ENCODE measurements around the gene VWA5B1. TPM values are rescaled to one million over a fixed set of nuclear protein-coding genes. Genes with fewer than 3 reads are reported as not detected.

Gene VWA5B1
- total RNA-seq, 2 donors from 2014 or later = 0.22 to 0.43 TPM

- Histone ChIP-seq H3K27me3 (no peaks in the 10 kb centered on the region), H3K27ac (no peak overlapping the region), H3K4me3 (no peak overlapping the region), H3K9me3 (no peaks in the 10 kb centered on the region), H3K4me1 (peaks cover 0 to 11% of the 10 kb centered on the region in 2 donors), H3K36me3 (no peaks in the 10 kb centered on the region)
- TF ChIP-seq, protein P1, sequence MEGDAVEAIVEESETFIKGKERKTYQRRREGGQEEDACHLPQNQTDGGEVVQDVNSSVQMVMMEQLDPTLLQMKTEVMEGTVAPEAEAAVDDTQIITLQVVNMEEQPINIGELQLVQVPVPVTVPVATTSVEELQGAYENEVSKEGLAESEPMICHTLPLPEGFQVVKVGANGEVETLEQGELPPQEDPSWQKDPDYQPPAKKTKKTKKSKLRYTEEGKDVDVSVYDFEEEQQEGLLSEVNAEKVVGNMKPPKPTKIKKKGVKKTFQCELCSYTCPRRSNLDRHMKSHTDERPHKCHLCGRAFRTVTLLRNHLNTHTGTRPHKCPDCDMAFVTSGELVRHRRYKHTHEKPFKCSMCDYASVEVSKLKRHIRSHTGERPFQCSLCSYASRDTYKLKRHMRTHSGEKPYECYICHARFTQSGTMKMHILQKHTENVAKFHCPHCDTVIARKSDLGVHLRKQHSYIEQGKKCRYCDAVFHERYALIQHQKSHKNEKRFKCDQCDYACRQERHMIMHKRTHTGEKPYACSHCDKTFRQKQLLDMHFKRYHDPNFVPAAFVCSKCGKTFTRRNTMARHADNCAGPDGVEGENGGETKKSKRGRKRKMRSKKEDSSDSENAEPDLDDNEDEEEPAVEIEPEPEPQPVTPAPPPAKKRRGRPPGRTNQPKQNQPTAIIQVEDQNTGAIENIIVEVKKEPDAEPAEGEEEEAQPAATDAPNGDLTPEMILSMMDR (IDR thresholded peaks at IDR 0.05) = no peak
- no peak for DNase-seq (ENCODE audit: low spot score)
Observed at GRCh38 chr1:20321573-20321972, 30.9 kb downstream of the VWA5B1 start.

GRCh38 chr1:20322081-20322824 is 31.6 kb downstream of the VWA5B1 start:
- Histone ChIP-seq H3K27me3 (no peaks in the 10 kb centered on the region), H3K36me3 (no peaks in the 10 kb centered on the region), H3K4me3 (no peak overlapping the region), H3K27ac (no peak overlapping the region), H3K4me1 (peaks cover 0 to 11% of the 10 kb centered on the region in 2 donors), H3K9me3 (no peaks in the 10 kb centered on the region)
- TF ChIP-seq, protein P1 (IDR thresholded peaks at IDR 0.05) = no peak
- DNase-seq (ENCODE audit: low spot score) = no peak

DNA sequence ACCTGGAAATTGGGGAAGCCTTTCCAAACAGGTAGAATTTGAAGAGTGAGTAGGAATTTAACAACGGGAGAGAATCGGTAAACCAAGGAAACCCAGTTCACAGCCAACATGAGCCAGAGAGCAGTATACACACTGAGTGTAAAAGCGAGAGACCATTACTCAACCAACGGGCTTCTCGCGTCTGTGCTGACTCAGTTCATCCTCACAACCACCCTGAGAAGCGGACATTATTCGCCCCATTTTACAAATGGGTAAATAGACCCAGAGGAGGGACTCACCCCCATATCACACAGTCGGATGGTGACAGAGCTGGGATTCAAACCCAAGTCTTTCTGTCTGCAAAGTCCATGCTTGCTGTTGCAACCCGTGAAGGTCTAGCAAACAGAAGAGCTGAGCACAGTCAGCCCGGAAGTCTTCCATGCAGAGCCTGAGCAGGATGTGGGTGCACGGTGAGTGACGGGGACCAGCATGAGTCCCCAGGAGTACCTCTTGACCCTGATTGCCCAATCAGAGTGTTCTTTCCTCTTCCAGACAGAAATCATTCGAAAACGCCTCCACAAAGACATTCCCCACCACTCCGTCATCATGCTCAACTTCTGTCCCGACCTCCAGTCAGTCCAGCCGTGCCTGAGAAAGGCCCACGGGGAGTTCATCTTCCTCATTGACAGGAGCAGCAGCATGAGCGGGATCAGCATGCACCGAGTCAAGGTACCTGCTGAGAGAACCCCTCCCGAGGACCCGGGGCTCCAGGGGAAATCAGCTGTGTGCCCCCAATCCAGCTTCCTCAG is 32.3 kb downstream of the VWA5B1 start:
- Histone ChIP-seq H3K9me3 (no peaks in the 10 kb centered on the region), H3K4me3 (no peak overlapping the region), H3K27ac (no peak overlapping the region), H3K27me3 (no peaks in the 10 kb centered on the region), H3K4me1 (peaks cover 0 to 11% of the 10 kb centered on the region in 2 donors), H3K36me3 (no peaks in the 10 kb centered on the region)
- TF ChIP-seq, protein P1 (IDR thresholded peaks at IDR 0.05) = no peak
- no peak for DNase-seq (ENCODE audit: low spot score)

GRCh38 chr1:20323613-20323920 is 32.9 kb downstream of the VWA5B1 start:
- no peaks in the 10 kb centered on the region for H3K9me3 ChIP-seq
- H3K36me3 ChIP-seq = no peaks in the 10 kb centered on the region
- TF ChIP-seq, protein P1 (IDR thresholded peaks at IDR 0.05) = no peak

DNA sequence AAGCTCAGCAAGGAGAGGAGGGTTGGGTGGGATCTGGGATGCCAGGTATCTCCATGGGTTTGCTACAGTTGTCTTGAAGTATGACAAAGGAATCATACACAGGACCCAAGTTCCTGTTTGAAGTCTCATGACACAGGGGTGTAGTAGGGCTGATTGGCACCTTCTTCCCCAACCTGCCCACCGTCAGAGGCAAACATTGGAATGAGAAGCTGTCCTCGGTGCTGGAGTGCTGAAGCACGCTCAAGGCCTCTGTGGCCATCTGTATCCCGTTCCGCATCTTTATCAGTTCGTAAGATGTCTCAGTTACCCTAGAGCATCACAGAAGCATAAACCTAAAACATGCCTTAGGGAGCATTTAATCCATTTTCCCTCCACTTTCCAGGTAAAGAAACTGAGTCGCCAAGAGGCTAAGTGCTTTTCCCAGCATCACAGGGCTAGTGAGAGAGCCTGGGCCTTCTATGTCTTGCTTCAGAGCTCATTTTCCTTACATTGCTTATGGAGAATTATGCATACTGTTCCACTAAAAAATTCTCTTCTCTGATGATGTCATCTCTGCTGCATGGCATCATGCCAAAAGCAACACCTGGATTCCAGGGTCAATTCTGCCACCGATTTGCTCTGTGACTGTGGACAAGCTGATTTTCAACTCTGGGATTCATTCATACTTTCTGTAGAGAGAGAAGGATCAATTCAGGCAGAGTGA is 34.2 kb downstream of the VWA5B1 start:
- no peak overlapping the region for H3K27ac ChIP-seq
- H3K9me3 ChIP-seq = no peaks in the 10 kb centered on the region
- H3K4me1 ChIP-seq = peaks cover 0 to 11% of the 10 kb centered on the region in 2 donors
- TF ChIP-seq, protein P1 (IDR thresholded peaks at IDR 0.05) = no peak
- no peaks in the 10 kb centered on the region for H3K36me3 ChIP-seq
- H3K4me3 ChIP-seq = no peak overlapping the region
- H3K27me3 ChIP-seq = no peaks in the 10 kb centered on the region
- DNase-seq (ENCODE audit: low spot score) = no peak

More at GRCh38 chr1:20323613-20323920, 32.9 kb downstream of the VWA5B1 start:
- peaks cover 0 to 11% of the 10 kb centered on the region in 2 donors for H3K4me1 ChIP-seq
- H3K4me3 ChIP-seq = no peak overlapping the region
- H3K27me3 ChIP-seq = no peaks in the 10 kb centered on the region
- H3K27ac ChIP-seq = no peak overlapping the region
- no peak for DNase-seq (ENCODE audit: low spot score)
